ENCODE results near the gene WDR48. TPM values are rescaled to one million over a fixed set of nuclear protein-coding genes. Genes with fewer than 3 reads are reported as not detected.
A peak's percentile ranks its signal among the peaks of the same experiment; 100 is the strongest.

Gene WDR48
- total and polyA plus RNA-seq, 9 of the 15 experiments (the other 6 are each of a cell fraction or from before 2014, with no cell fraction given), result 26.6 to 70.6 (median 48.0) TPM

DNA sequence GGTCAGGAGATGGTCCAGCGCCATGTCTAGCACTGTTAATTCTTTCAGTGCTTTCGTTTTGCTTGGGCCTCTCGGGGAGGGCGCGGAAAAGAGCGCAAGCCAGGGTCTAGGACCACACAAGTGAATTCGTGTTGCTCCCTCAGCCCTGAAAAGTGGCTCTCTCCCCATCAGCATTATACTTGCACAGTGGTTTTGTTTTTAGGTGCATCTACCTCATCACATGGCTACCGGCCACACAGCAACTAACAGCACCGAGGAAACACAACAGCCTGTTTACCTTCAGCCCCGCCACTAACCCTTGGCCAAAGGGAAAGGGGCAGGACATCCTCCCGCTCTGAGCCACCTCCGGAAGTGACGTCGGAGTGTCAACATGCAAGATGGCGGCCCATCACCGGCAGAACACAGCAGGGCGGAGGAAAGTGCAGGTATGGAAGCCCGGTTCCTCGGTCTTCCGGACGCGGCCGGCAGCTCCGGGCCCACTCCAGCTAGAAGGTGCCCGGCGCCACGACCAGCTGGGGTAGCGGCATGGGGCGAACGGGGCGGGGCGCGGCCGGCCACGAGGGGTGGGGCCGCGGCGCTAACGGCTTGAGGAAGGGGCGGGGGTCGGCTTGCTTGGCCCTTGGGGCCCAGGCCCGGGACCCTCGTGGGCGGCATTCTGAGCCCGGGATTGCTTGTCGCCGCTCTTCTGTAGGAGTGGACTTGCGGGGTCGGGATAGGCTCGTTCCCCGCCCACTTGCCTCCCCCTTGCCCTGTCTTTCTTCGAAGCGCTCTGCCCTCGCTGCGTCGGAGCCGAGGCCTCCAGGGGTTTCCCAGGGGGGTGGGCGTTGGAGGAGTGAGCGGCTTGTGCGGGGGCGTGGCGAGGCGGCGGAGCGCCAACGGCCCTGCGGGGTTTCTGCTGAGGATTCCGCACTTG is at the start of gene WDR48, which contains the start of gene SCN11A (continued):
- TF ChIP-seq, protein P1, sequence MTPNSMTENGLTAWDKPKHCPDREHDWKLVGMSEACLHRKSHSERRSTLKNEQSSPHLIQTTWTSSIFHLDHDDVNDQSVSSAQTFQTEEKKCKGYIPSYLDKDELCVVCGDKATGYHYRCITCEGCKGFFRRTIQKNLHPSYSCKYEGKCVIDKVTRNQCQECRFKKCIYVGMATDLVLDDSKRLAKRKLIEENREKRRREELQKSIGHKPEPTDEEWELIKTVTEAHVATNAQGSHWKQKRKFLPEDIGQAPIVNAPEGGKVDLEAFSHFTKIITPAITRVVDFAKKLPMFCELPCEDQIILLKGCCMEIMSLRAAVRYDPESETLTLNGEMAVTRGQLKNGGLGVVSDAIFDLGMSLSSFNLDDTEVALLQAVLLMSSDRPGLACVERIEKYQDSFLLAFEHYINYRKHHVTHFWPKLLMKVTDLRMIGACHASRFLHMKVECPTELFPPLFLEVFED (CRISPR knock-in tag; conservative IDR thresholded peaks at IDR 0.05), result 0 out of 2 replicates have a peak, but pooled peaks have one; percentile 5
- TF ChIP-seq ZNF140 (CRISPR knock-in tag; IDR thresholded peaks at IDR 0.05) (no peak), POLR3G (IDR thresholded peaks at IDR 0.05; ENCODE audit: extremely low read depth, insufficient read length, insufficient replicate concordance) (no peak), CSDE1 (IDR thresholded peaks at IDR 0.05) (peak in 1 of 2 experiments; percentile 66; a peak in 1 of 4 replicates), THRAP3 (IDR thresholded peaks at IDR 0.05; ENCODE audit: borderline replicate concordance) (peak; percentile 91; the same call in 1 of the 2 replicates), SIN3A (IDR thresholded peaks at IDR 0.05; ENCODE audit: borderline replicate concordance in 2 of 2, control insufficient read depth in 1 of 2, low read depth in 2 of 2, low read length in 2 of 2) (peak; percentile 72 to 78; a peak in 2 of 4 replicates), EP300 (IDR thresholded peaks at IDR 0.05; ENCODE audit: low read length) (peak; percentile 34; the same call in 1 of the 2 replicates), ATF7 (IDR thresholded peaks at IDR 0.05) (peak; percentile 84), RAD51 (IDR thresholded peaks at IDR 0.05; ENCODE audit: borderline replicate concordance, low read depth) (0 out of 2 replicates have a peak, but pooled peaks have one; percentile 13), RBBP5 (IDR thresholded peaks at IDR 0.05; ENCODE audit: borderline replicate concordance, insufficient read depth, low read length, poor library complexity, severe bottlenecking) (peak; percentile 100), MTA2 (IDR thresholded peaks at IDR 0.05; ENCODE audit: low read depth) (no peak), ZNF184 (CRISPR knock-in tag; IDR thresholded peaks at IDR 0.05) (no peak), HEY1 (CRISPR knock-in tag; IDR thresholded peaks at IDR 0.05; ENCODE audit: borderline replicate concordance) (no peak)
- TF ChIP-seq, protein P2, sequence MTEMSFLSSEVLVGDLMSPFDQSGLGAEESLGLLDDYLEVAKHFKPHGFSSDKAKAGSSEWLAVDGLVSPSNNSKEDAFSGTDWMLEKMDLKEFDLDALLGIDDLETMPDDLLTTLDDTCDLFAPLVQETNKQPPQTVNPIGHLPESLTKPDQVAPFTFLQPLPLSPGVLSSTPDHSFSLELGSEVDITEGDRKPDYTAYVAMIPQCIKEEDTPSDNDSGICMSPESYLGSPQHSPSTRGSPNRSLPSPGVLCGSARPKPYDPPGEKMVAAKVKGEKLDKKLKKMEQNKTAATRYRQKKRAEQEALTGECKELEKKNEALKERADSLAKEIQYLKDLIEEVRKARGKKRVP (CRISPR knock-in tag; IDR thresholded peaks at IDR 0.05), result no peak
- TF ChIP-seq, protein P3, sequence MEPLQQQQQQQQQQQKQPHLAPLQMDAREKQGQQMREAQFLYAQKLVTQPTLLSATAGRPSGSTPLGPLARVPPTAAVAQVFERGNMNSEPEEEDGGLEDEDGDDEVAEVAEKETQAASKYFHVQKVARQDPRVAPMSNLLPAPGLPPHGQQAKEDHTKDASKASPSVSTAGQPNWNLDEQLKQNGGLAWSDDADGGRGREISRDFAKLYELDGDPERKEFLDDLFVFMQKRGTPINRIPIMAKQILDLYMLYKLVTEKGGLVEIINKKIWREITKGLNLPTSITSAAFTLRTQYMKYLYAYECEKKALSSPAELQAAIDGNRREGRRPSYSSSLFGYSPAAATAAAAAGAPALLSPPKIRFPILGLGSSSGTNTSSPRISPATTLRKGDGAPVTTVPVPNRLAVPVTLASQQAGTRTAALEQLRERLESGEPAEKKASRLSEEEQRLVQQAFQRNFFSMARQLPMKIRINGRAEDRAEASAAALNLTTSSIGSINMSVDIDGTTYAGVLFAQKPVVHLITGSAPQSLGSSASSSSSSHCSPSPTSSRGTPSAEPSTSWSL (CRISPR knock-in tag; IDR thresholded peaks at IDR 0.05; ENCODE audit: borderline replicate concordance), result no peak
- TF ChIP-seq, protein P4, sequence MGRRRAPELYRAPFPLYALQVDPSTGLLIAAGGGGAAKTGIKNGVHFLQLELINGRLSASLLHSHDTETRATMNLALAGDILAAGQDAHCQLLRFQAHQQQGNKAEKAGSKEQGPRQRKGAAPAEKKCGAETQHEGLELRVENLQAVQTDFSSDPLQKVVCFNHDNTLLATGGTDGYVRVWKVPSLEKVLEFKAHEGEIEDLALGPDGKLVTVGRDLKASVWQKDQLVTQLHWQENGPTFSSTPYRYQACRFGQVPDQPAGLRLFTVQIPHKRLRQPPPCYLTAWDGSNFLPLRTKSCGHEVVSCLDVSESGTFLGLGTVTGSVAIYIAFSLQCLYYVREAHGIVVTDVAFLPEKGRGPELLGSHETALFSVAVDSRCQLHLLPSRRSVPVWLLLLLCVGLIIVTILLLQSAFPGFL (CRISPR knock-in tag; IDR thresholded peaks at IDR 0.05), result no peak
- TF ChIP-seq, protein P5, sequence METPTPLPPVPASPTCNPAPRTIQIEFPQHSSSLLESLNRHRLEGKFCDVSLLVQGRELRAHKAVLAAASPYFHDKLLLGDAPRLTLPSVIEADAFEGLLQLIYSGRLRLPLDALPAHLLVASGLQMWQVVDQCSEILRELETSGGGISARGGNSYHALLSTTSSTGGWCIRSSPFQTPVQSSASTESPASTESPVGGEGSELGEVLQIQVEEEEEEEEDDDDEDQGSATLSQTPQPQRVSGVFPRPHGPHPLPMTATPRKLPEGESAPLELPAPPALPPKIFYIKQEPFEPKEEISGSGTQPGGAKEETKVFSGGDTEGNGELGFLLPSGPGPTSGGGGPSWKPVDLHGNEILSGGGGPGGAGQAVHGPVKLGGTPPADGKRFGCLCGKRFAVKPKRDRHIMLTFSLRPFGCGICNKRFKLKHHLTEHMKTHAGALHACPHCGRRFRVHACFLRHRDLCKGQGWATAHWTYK (CRISPR knock-in tag; IDR thresholded peaks at IDR 0.05), result no peak
